ENCODE measurements around the gene CUX1. TPM values are rescaled to one million over a fixed set of nuclear protein-coding genes. Genes with fewer than 3 reads are reported as not detected.
A peak's percentile ranks its signal among the peaks of the same experiment; 100 is the strongest.
"Not testable (repeated sequence)": the region's sequence is repeated elsewhere in the genome, so short reads cannot be mapped to it uniquely, and the experiment has no call there.

CUX1 gene
- total RNA-seq, 1 experiment from 2014 or later: 116 TPM

DNA sequence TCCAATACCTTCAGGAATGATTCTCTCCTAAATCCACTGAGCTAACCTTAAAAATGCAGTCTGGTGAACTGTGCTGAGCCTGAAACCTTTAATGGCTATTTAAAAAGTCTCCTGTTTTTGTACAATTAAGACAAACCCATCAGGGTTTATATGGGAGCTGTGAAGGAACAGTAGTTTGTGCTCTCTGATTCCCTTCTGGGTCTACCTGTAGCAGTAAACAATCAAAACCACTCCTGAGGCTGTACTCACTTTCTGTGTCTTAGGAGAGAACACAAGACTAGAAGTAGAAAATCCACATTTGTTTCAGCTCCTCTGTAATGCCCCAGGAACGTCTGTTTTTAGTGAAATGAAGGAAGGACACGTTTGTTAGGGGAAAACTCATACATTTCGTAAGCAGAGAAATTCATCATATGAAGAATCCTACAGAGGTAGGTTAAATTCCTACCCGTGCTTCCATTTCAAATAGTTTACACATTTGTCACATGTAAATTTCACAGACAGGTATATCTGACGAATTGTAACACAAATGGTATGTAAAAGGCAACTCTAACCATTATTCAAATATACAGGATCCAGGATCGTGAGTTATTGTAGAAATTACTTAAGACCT lies 2.6 kb downstream of the CUX1 start:
- intact Hi-C loops (cut with micrococcal nuclease; ENCODE audit: unreplicated experiment): loop anchor here (5.0 kb wide), 3 partner anchors 192 to 452 kb away; no protein-coding TSS in a partner anchor
- no peak for TF ChIP-seq CTCF (IDR thresholded peaks at IDR 0.05; ENCODE audit: insufficient read depth in 1 of 2, low read depth in 1 of 2, low read length in 1 of 2, severe bottlenecking in 1 of 2, unreplicated experiment in 1 of 2)
- H3K4me3 Mint-ChIP-seq (ENCODE audit: unreplicated experiment): peak overlapping the region; percentile 69
- ChIA-PET POLR2A (interaction anchor here (0.5 to 0.6 kb wide), 2 partner anchors 303 to 1383 kb away, joined by 3 to 7 read pairs; no protein-coding TSS in a partner anchor), CTCF (interaction anchor here (1.1 kb wide), 1 partner anchor 217 kb away, joined by 4 read pairs; no protein-coding TSS in a partner anchor)
- H3K27me3 Mint-ChIP-seq (ENCODE audit: insufficient read depth, unreplicated experiment): no peaks in the 10 kb centered on the region
- H3K36me3 Mint-ChIP-seq (ENCODE audit: insufficient read depth, unreplicated experiment): peaks cover 59% of the 10 kb centered on the region
- Histone ChIP-seq H3K9me3 (no peaks in the 10 kb centered on the region), H3K36me3 (ENCODE audit: control insufficient read depth, insufficient read depth, low read length) (no peaks in the 10 kb centered on the region), H3K4me3 (ENCODE audit: low read depth, low read length) (no peak overlapping the region), H3K27me3 (replicated peaks; ENCODE audit: control insufficient read depth, insufficient read depth, low read length) (no peaks in the 10 kb centered on the region), H3K4me1 (peaks cover 28% of the 10 kb centered on the region)
- peak overlapping the region; percentile 47 for H3K27ac Mint-ChIP-seq (ENCODE audit: unreplicated experiment)
- BruUV-seq (replicated peaks): no TSS peak
- H3K4me1 Mint-ChIP-seq (ENCODE audit: low read depth, unreplicated experiment): peaks cover 28% of the 10 kb centered on the region
- H3K9me3 Mint-ChIP-seq (ENCODE audit: unreplicated experiment): no peaks in the 10 kb centered on the region
- no peak for DNase-seq

DNA sequence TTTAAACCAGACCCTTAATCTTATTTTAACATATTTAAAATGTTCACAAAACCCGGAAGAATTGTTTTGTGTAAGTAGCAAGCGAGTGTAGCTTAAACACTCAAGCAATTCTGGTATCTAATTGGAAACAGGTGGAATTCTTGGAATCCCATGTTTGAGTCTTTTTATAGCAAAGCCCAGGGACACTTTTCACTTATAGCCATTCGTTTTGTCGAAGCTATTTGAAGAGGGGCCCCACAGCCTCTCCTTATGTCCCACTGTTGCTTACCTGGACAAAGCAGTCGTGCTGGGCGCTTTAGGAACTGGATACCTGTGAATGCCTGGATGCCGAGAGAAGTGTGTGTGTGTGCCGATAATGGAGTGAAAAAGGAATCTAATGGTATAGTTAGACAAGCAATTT lies 3.3 kb downstream of the CUX1 start:
- POLR2A ChIA-PET: interaction anchor here (0.5 to 0.6 kb wide), 2 partner anchors 255 to 1384 kb away, joined by 3 read pairs; no protein-coding TSS in a partner anchor
- H3K27me3 Mint-ChIP-seq (ENCODE audit: insufficient read depth, unreplicated experiment): no peaks in the 10 kb centered on the region
- no peaks in the 10 kb centered on the region for H3K9me3 Mint-ChIP-seq (ENCODE audit: unreplicated experiment)
- Histone ChIP-seq H3K4me3 (ENCODE audit: low read depth, low read length) (no peak overlapping the region), H3K4me1 (peaks cover 28% of the 10 kb centered on the region), H3K36me3 (ENCODE audit: control insufficient read depth, insufficient read depth, low read length) (no peaks in the 10 kb centered on the region), H3K9me3 (no peaks in the 10 kb centered on the region), H3K27me3 (replicated peaks; ENCODE audit: control insufficient read depth, insufficient read depth, low read length) (no peaks in the 10 kb centered on the region)
- peaks cover 66% of the 10 kb centered on the region for H3K36me3 Mint-ChIP-seq (ENCODE audit: insufficient read depth, unreplicated experiment)
- DNase-seq: peak in 1 of 2 experiments; percentile 24
- H3K4me1 Mint-ChIP-seq (ENCODE audit: low read depth, unreplicated experiment): peaks cover 28% of the 10 kb centered on the region
- CTCF ChIA-PET: interaction anchor here (1.1 kb wide), 1 partner anchor 218 kb away, joined by 4 read pairs; no protein-coding TSS in a partner anchor
- BruUV-seq (replicated peaks): no TSS peak
- intact Hi-C loops (cut with micrococcal nuclease; ENCODE audit: unreplicated experiment): no loop called here
- no peak for TF ChIP-seq CTCF (IDR thresholded peaks at IDR 0.05; ENCODE audit: insufficient read depth in 1 of 2, low read depth in 1 of 2, low read length in 1 of 2, severe bottlenecking in 1 of 2, unreplicated experiment in 1 of 2)
- H3K4me3 Mint-ChIP-seq (ENCODE audit: unreplicated experiment): peak overlapping the region; percentile 43
- H3K27ac Mint-ChIP-seq (ENCODE audit: unreplicated experiment): peak overlapping the region; percentile 47

- H3K4me1 ChIP-seq: peaks cover 28% of the 10 kb centered on the region
- peaks cover 36% of the 10 kb centered on the region for H3K4me1 Mint-ChIP-seq (ENCODE audit: low read depth, unreplicated experiment)
- H3K36me3 Mint-ChIP-seq (ENCODE audit: insufficient read depth, unreplicated experiment): peaks cover 72% of the 10 kb centered on the region
- H3K36me3 ChIP-seq (ENCODE audit: control insufficient read depth, insufficient read depth, low read length); H3K4me3 ChIP-seq (ENCODE audit: low read depth, low read length); H3K27me3 Mint-ChIP-seq (ENCODE audit: insufficient read depth, unreplicated experiment); H3K27me3 ChIP-seq (replicated peaks; ENCODE audit: control insufficient read depth, insufficient read depth, low read length); intact Hi-C loops (cut with micrococcal nuclease; ENCODE audit: unreplicated experiment); DNase-seq; H3K9me3 ChIP-seq; BruUV-seq (replicated peaks); H3K9me3 Mint-ChIP-seq (ENCODE audit: unreplicated experiment); H3K27ac Mint-ChIP-seq (ENCODE audit: unreplicated experiment); H3K4me3 Mint-ChIP-seq (ENCODE audit: unreplicated experiment): not testable (repeated sequence)
- ChIA-PET CTCF (interaction anchor here (0.7 kb wide), 1 partner anchor 162 kb away, joined by 3 read pairs; no protein-coding TSS in a partner anchor), POLR2A (interaction anchor here (0.6 kb wide), 1 partner anchor 20 kb away, joined by 13 read pairs; no protein-coding TSS in a partner anchor)
Observed at GRCh38 chr7:101822632-101823031, 5.2 kb downstream of the CUX1 start.

Data from Caco-2 (cell line).